Neural cell (in vitro differentiated cells): ENCODE measurements around the gene VPS39.

Experiments used
- CTCF ChIP-seq: fragments of 450-650 bp; IDR thresholded peaks from 2 replicates; pipeline ENCODE4 v1.5.1; 2014; ENCODE audit warnings: antibody characterized with exemption, mild to moderate bottlenecking, moderate library complexity; ENCODE audit not compliant: poor library complexity, severe bottlenecking
- POLR2AphosphoS5 ChIP-seq: IDR thresholded peaks from 2 replicates; pipeline ENCODE4 v1.6.1; 2012
- RAD21 ChIP-seq: fragments of 450-650 bp; conservative IDR thresholded peaks from 2 replicates; pipeline ENCODE4 v1.6.1; 2014; ENCODE audit warnings: antibody characterized with exemption, mild to moderate bottlenecking, moderate library complexity

DNA sequence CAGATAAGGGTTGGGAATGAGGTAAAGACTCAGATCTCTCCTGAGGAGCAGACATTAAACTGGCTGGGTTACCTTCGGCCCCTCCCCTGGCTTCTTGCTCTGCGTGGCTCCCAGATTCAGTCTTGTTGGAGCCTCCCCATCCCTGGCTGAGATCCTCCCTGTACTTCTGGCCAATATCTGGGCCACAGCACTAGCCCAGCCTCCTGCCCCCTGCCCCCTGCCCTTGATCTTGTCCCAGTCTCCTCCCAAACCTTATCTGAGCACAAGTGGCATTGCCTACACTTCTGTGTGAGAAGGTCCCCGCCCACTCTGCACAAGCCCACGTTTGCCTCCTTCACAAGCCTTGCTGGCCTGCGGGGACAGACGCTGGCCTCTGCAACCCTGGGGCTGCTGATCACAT, 68.5 kb downstream of the VPS39 start:
- TF ChIP-seq RAD21, result no peak
- no peak for TF ChIP-seq CTCF
- no peak for TF ChIP-seq POLR2AphosphoS5
